Measurements from ENCODE around the gene VIPR1.

DNA sequence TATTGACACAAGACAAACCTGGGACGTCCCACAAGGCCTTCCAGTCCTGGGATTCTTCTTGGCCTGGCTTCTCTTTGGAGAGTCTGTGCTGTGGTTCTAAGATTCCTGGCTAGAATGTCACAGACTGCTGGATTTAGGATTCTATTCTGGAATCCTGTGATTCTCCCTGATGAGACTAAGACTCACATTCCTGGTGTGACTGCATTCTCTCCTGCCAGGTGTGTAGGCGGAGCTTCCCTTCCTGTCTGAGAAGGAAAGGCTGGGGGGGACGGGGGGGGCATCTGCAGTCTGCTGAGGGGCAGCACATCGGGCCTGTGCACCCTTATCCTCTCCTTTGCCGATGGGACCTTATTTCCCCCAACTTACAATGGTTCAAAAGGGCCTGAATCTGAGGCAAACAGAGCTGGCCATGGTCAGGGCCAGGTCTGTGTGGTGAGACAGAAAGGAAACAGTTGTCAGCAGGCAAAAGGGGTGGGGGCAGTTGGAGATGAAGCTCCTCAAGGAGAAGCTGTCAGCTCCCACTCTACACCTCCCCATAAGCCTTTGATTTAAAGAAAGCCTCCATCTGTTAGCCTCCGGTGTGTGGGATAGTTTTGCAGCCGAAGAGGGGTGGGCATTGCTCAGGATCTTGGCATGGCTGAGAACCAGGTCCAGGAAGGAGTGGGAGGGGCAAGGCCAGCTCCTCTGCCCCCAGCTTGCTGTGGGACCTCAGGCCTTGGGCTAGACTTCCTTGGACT is 30.9 kb downstream of the VIPR1 start:
- TF ChIP-seq POLR2AphosphoS5 (IDR thresholded peaks at IDR 0.05; ENCODE audit: borderline replicate concordance, low read depth, low read length) (no peak), EZH2 (IDR thresholded peaks at IDR 0.05) (no peak)

Data from SK-N-MC (cell line).